Natural killer cell (primary cell): ENCODE measurements around the gene IGSF6. TPM values are rescaled to one million over a fixed set of nuclear protein-coding genes. Genes with fewer than 3 reads are reported as not detected.
"Not testable (repeated sequence)": the region's sequence is repeated elsewhere in the genome, so short reads cannot be mapped to it uniquely, and the experiment has no call there.

ENCODE experiments used
- ATAC-seq, 3 donors: fragments of 150-1000 bp in 2 of 3; fragments of 200-7000 bp in 1 of 3; cut with Tn5 transposase; 1 replicate in 1 of 3; 2 replicates in 2 of 3; pipeline ENCODE4 v1.10.0; 2021; ENCODE audit warnings: mild to moderate bottlenecking in 2 of 3, moderate library complexity in 2 of 3
- DNase-seq, 2 donors: peaks; one replicate each; pipeline versions ENCODE4 v3.0.0 to v3.0.0-alpha.2; 2013 to 2021; ENCODE audit warnings: mixed read lengths in 1 of 2
- H3K27ac ChIP-seq: one replicate; pipeline ENCODE4 v1.5.1; 2013; ENCODE audit warnings: mild to moderate bottlenecking, low read length
- H3K27me3 ChIP-seq: one replicate; pipeline ENCODE4 v1.6.1; 2013; ENCODE audit warnings: low read length; ENCODE audit not compliant: control insufficient read depth, insufficient read depth
- H3K36me3 ChIP-seq: one replicate; pipeline ENCODE4 v1.6.1; 2013; ENCODE audit warnings: low read length; ENCODE audit not compliant: control insufficient read depth, insufficient read depth
- H3K4me1 ChIP-seq: one replicate; pipeline ENCODE4 v1.6.1; 2013; ENCODE audit warnings: low read length; ENCODE audit not compliant: control insufficient read depth, insufficient read depth
- H3K4me3 ChIP-seq: one replicate; pipeline ENCODE4 v1.5.1; 2013; ENCODE audit warnings: low read length
- H3K9me3 ChIP-seq: one replicate; pipeline ENCODE4 v1.6.1; 2013; ENCODE audit warnings: low read length; ENCODE audit not compliant: control insufficient read depth, insufficient read depth
- H3K27ac Mint-ChIP-seq, 2 donors: one replicate each; pipeline ENCODE4 v1.8.0; 2022; ENCODE audit warnings: mild to moderate bottlenecking in 2 of 2, mixed read lengths in 2 of 2, moderate library complexity in 1 of 2
- H3K27me3 Mint-ChIP-seq, 2 donors: one replicate each; pipeline ENCODE4 v1.8.0; 2022; ENCODE audit warnings: low read depth in 2 of 2, mixed read lengths in 2 of 2
- H3K36me3 Mint-ChIP-seq: one replicate; pipeline ENCODE4 v1.8.0; 2022; ENCODE audit warnings: mixed read lengths
- H3K4me1 Mint-ChIP-seq, 2 donors: one replicate each; pipeline ENCODE4 v1.8.0; 2022; ENCODE audit warnings: mixed read lengths in 2 of 2
- H3K4me3 Mint-ChIP-seq: one replicate; pipeline ENCODE4 v1.8.0; 2022; ENCODE audit warnings: mild to moderate bottlenecking, moderate library complexity, mixed read lengths
- H3K9me3 Mint-ChIP-seq, 2 donors: one replicate each; pipeline ENCODE4 v1.8.0; 2022; ENCODE audit warnings: mixed read lengths in 2 of 2
- CTCF ChIP-seq: fragments of 200-600 bp; IDR thresholded peaks from one replicate; pipeline ENCODE4 v1.8.0; 2022; ENCODE audit warnings: antibody characterized with exemption
- WGBS: methylation state at CpG from one replicate; pipeline ENCODE4 v1.1.7; 2013; ENCODE audit warnings: missing lambda C conversion rate; ENCODE audit not compliant: insufficient coverage; 5-methylcytosine and 5-hydroxymethylcytosine counted together
- intact Hi-C: fragments of 100-400 bp; cut with micrococcal nuclease; formaldehyde crosslinking; loops from one replicate; pipeline ENCODE4 v1.14.2; 2022
- total RNA-seq, 4 donors: library from RNA; stranded (reverse); fragments of 120-200 nt in 1 of 4; gene quantifications; one replicate each; pipeline versions ENCODE4 v1.2.3 to v1.2.4, GENCODE V29; 2013 to 2022

The IGSF6 gene
- total RNA-seq, 3 donors from 2014 or later (not counting 1 experiment from before 2014, with no cell fraction given): 2.2 to 4.4 (median 2.6) TPM

- WGBS: 82% methylated on average over 3 of the region's 3 CpGs
- no peaks in the 10 kb centered on the region for H3K9me3 Mint-ChIP-seq
- no peak overlapping the region for H3K4me3 ChIP-seq
- ATAC-seq: no peak
- no peaks in the 10 kb centered on the region for H3K27me3 ChIP-seq
- intact Hi-C loops: no loop called here
- no peak overlapping the region for H3K4me3 Mint-ChIP-seq
- H3K27ac ChIP-seq: no peak overlapping the region
- no peaks in the 10 kb centered on the region for H3K27me3 Mint-ChIP-seq
- peak overlapping the region in 1 of 2 donors; percentile 78 for H3K27ac Mint-ChIP-seq
- H3K9me3 ChIP-seq: no peaks in the 10 kb centered on the region
- no peaks in the 10 kb centered on the region for H3K36me3 Mint-ChIP-seq
- no peaks in the 10 kb centered on the region for H3K36me3 ChIP-seq
- no peak for DNase-seq
- TF ChIP-seq CTCF: no peak
- peaks cover 49 to 54% of the 10 kb centered on the region in 2 donors for H3K4me1 Mint-ChIP-seq
- peaks cover 24% of the 10 kb centered on the region for H3K4me1 ChIP-seq
Measured at GRCh38 chr16:21610006-21610544, 42.3 kb downstream of the IGSF6 start.

- TF ChIP-seq CTCF: no peak
- H3K36me3 Mint-ChIP-seq: no peaks in the 10 kb centered on the region
- peak overlapping the region; percentile 37 for H3K4me3 Mint-ChIP-seq
- H3K27me3 Mint-ChIP-seq: no peaks in the 10 kb centered on the region
- Histone ChIP-seq H3K4me1 (peaks cover 24% of the 10 kb centered on the region), H3K4me3 (no peak overlapping the region), H3K27me3 (no peaks in the 10 kb centered on the region), H3K36me3 (no peaks in the 10 kb centered on the region), H3K27ac (no peak overlapping the region), H3K9me3 (no peaks in the 10 kb centered on the region)
- H3K27ac Mint-ChIP-seq: peak overlapping the region; percentile 71 to 78
- H3K9me3 Mint-ChIP-seq: no peaks in the 10 kb centered on the region
- WGBS: 46% methylated on average over 3 of the region's 3 CpGs
- peak in 1 of 2 donors; percentile 44 for DNase-seq
- peaks cover 49 to 57% of the 10 kb centered on the region in 2 donors for H3K4me1 Mint-ChIP-seq
- intact Hi-C loops: no loop called here
- ATAC-seq: peak; percentile 40 to 79 (median 68)
Measured at GRCh38 chr16:21608639-21609328, 43.6 kb downstream of the IGSF6 start.

- H3K27ac ChIP-seq, H3K4me3 Mint-ChIP-seq, H3K4me3 ChIP-seq, intact Hi-C loops, H3K9me3 Mint-ChIP-seq, ATAC-seq, H3K36me3 Mint-ChIP-seq, H3K27ac Mint-ChIP-seq, H3K36me3 ChIP-seq, DNase-seq, H3K27me3 Mint-ChIP-seq, H3K9me3 ChIP-seq, H3K27me3 ChIP-seq: not testable (repeated sequence)
- peaks cover 21% of the 10 kb centered on the region for H3K4me1 ChIP-seq
- 97% methylated on average over 8 of the region's 8 CpGs for WGBS
- H3K4me1 Mint-ChIP-seq: peaks cover 55 to 58% of the 10 kb centered on the region in 2 donors
Measured at GRCh38 chr16:21605848-21606247, 46.6 kb downstream of the IGSF6 start.

GRCh38 chr16:21603928-21604327 lies 48.5 kb downstream of the IGSF6 start:
- H3K4me1 ChIP-seq: peaks cover 16% of the 10 kb centered on the region
- H3K4me3 ChIP-seq: no peak overlapping the region
- WGBS: 89% methylated on average over 3 of the region's 3 CpGs
- H3K27me3 ChIP-seq: no peaks in the 10 kb centered on the region
- TF ChIP-seq CTCF: no peak
- Mint-ChIP-seq H3K27me3 (no peaks in the 10 kb centered on the region), H3K36me3 (no peaks in the 10 kb centered on the region), H3K4me3 (no peak overlapping the region), H3K27ac (no peak overlapping the region), H3K9me3 (no peaks in the 10 kb centered on the region), H3K4me1 (peaks cover 44 to 54% of the 10 kb centered on the region in 2 donors)
- intact Hi-C loops: no loop called here
- H3K9me3 ChIP-seq: no peaks in the 10 kb centered on the region
- no peaks in the 10 kb centered on the region for H3K36me3 ChIP-seq
- no peak for DNase-seq
- H3K27ac ChIP-seq: no peak overlapping the region
- ATAC-seq: no peak
